Common myeloid progenitor, CD34-positive (primary cell): ENCODE measurements around the gene SLC19A2.
A peak's percentile ranks its signal among the peaks of the same experiment; 100 is the strongest.

Source experiments
- CTCF ChIA-PET: fragments of 350-600 bp; sonication (Branson Sonifier 250); formaldehyde crosslinking; loops from one replicate; lab custom pipeline; 2021; ENCODE audit warnings: antibody characterized with exemption; lab: Charles Lee
- POLR2A ChIA-PET: fragments of 350-600 bp; sonication (Branson Sonifier 250); formaldehyde crosslinking; loops from one replicate; lab custom pipeline; 2021; ENCODE audit warnings: antibody characterized with exemption; lab: Charles Lee
- DNase-seq, 3 donors: peaks; one replicate each; pipeline versions ENCODE4 v3.0.0 to v3.0.0-alpha.2; 2013
- H3K27ac ChIP-seq, 2 experiments: 1 replicate in 1 of 2; 2 replicates in 1 of 2; pipeline ENCODE4 v1.7.0; 2013; ENCODE audit warnings: inconsistent platforms in 2 of 2, low read length in 2 of 2, mild to moderate bottlenecking in 2 of 2, low read depth in 1 of 2, moderate library complexity in 1 of 2; ENCODE audit not compliant: severe bottlenecking in 2 of 2, insufficient read depth in 1 of 2, poor library complexity in 1 of 2
- H3K27me3 ChIP-seq, 5 experiments: replicated peaks in 2 of 5; 1 replicate in 3 of 5; 2 replicates in 2 of 5; pipeline versions ENCODE4 v1.6.1 to v1.7.0; 2013; ENCODE audit warnings: low read length in 4 of 5, mild to moderate bottlenecking in 2 of 5, moderate library complexity in 2 of 5, inconsistent platforms in 1 of 5; ENCODE audit not compliant: insufficient read depth in 5 of 5, control insufficient read depth in 4 of 5
- H3K36me3 ChIP-seq, 4 experiments: 1 replicate in 2 of 4; 2 replicates in 2 of 4; pipeline versions ENCODE4 v1.6.1 to v1.7.0; 2013; ENCODE audit warnings: low read length in 3 of 4, control low read depth in 1 of 4, mild to moderate bottlenecking in 1 of 4; ENCODE audit not compliant: control insufficient read depth in 4 of 4, insufficient read depth in 4 of 4
- H3K4me1 ChIP-seq, 4 experiments: 1 replicate in 3 of 4; 2 replicates in 1 of 4; pipeline versions ENCODE4 v1.6.1 to v1.7.1; 2013; ENCODE audit warnings: low read length in 3 of 4, mild to moderate bottlenecking in 3 of 4, control low read depth in 1 of 4, inconsistent platforms in 1 of 4, moderate library complexity in 1 of 4; ENCODE audit not compliant: control insufficient read depth in 4 of 4, insufficient read depth in 4 of 4; ENCODE audit errors: control extremely low read depth in 1 of 4
- H3K4me3 ChIP-seq, 7 experiments: 1 replicate in 4 of 7; 2 replicates in 3 of 7; pipeline versions ENCODE4 v1.5.1 to v1.7.0; 2013; ENCODE audit warnings: mild to moderate bottlenecking in 7 of 7, low read length in 6 of 7, moderate library complexity in 6 of 7, inconsistent platforms in 2 of 7, low read depth in 2 of 7, control low read depth in 1 of 7; ENCODE audit not compliant: insufficient read depth in 4 of 7, control insufficient read depth in 1 of 7; ENCODE audit errors: extremely low read depth in 1 of 7
- H3K9me3 ChIP-seq, 5 experiments: 1 replicate in 4 of 5; 2 replicates in 1 of 5; pipeline versions ENCODE4 v1.6.1 to v1.7.1; 2013; ENCODE audit warnings: low read length in 4 of 5, mild to moderate bottlenecking in 2 of 5, inconsistent platforms in 1 of 5, low read depth in 1 of 5, moderate library complexity in 1 of 5; ENCODE audit not compliant: control insufficient read depth in 4 of 5, insufficient read depth in 2 of 5; ENCODE audit errors: control extremely low read depth in 1 of 5
- WGBS: methylation state at CpG from one replicate; pipeline ENCODE4 v1.1.5; 2013; ENCODE audit not compliant: insufficient coverage; 5-methylcytosine and 5-hydroxymethylcytosine counted together

Gene SLC19A2

DNA sequence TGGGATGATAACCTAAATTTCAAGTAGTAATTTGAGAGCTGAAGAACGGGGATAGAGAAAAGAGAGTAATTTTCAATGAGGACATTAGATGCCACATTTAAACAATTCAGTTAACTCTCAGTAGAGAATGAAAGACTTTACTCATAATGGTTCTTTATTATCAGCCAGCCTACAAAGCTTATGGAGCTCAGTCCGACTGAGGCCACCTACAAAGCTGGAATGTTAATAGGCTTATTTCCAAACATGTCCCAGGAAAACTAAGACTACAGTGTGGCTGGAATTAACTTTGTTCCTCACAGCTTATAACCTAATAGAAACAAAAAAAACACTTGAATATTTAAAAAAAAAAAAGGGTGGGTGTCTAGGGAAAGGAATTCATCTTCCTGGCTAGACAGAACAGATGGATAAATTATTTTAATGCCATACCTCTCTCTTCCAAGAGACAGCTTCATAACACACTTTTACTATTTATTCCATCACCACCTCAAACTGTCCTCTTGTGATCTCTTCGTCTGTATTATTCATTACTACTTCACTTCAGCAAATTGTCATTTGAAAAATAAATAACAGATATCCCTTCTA is 9.8 kb downstream of the SLC19A2 start:
- peaks cover 0 to 3% (median 0%) of the 10 kb centered on the region in 4 experiments for H3K4me1 ChIP-seq
- no CpG with 5 or more reads among the region's 3 CpGs for WGBS
- H3K27me3 ChIP-seq: no peaks in the 10 kb centered on the region
- ChIA-PET POLR2A (no interaction called here), CTCF (no interaction called here)
- H3K27ac ChIP-seq: no peak overlapping the region
- no peaks in the 10 kb centered on the region for H3K9me3 ChIP-seq
- no peak overlapping the region for H3K4me3 ChIP-seq
- DNase-seq: no peak
- H3K36me3 ChIP-seq: peaks cover 2 to 13% (median 7%) of the 10 kb centered on the region in 4 experiments

GRCh38 chr1:169474302-169474995 is 11.3 kb downstream of the SLC19A2 start:
- DNase-seq: no peak
- WGBS: no CpG with 5 or more reads among the region's 1 CpG
- Histone ChIP-seq H3K36me3 (peaks cover 2 to 16% (median 7%) of the 10 kb centered on the region in 4 experiments), H3K27ac (no peak overlapping the region), H3K27me3 (no peaks in the 10 kb centered on the region), H3K4me3 (no peak overlapping the region), H3K9me3 (no peaks in the 10 kb centered on the region), H3K4me1 (peaks cover 0 to 2% (median 0%) of the 10 kb centered on the region in 4 experiments)
- ChIA-PET POLR2A (no interaction called here), CTCF (interaction anchor here (0.8 kb wide), 1 partner anchor 72 kb away, joined by 3 read pairs; no protein-coding TSS in a partner anchor)

GRCh38 chr1:169473347-169473746 is 12.4 kb downstream of the SLC19A2 start:
- 98% methylated on average over 4 of the region's 5 CpGs for WGBS
- no peaks in the 10 kb centered on the region for H3K4me1 ChIP-seq
- peaks cover 4 to 26% (median 8%) of the 10 kb centered on the region in 4 experiments for H3K36me3 ChIP-seq
- H3K27me3 ChIP-seq: no peaks in the 10 kb centered on the region
- CTCF ChIA-PET: interaction anchor here (0.8 to 1.0 kb wide), 2 partner anchors 10 to 73 kb away, joined by 3 read pairs; no protein-coding TSS in a partner anchor
- no peaks in the 10 kb centered on the region for H3K9me3 ChIP-seq
- no peak overlapping the region for H3K4me3 ChIP-seq
- no peak overlapping the region for H3K27ac ChIP-seq
- DNase-seq: peak in 1 of 3 donors; percentile 34
- POLR2A ChIA-PET: no interaction called here

- ChIA-PET CTCF (interaction anchor here (1.0 kb wide), 1 partner anchor 11 kb away, joined by 3 read pairs; no protein-coding TSS in a partner anchor), POLR2A (no interaction called here)
- Histone ChIP-seq H3K27me3 (no peaks in the 10 kb centered on the region), H3K4me1 (no peaks in the 10 kb centered on the region), H3K9me3 (no peaks in the 10 kb centered on the region), H3K27ac (no peak overlapping the region), H3K36me3 (peaks cover 7 to 31% (median 11%) of the 10 kb centered on the region in 4 experiments), H3K4me3 (no peak overlapping the region)
- no CpG with 5 or more reads among the region's 3 CpGs for WGBS
- no peak for DNase-seq
Observed at GRCh38 chr1:169472738-169473137, 13.0 kb downstream of the SLC19A2 start.

DNA sequence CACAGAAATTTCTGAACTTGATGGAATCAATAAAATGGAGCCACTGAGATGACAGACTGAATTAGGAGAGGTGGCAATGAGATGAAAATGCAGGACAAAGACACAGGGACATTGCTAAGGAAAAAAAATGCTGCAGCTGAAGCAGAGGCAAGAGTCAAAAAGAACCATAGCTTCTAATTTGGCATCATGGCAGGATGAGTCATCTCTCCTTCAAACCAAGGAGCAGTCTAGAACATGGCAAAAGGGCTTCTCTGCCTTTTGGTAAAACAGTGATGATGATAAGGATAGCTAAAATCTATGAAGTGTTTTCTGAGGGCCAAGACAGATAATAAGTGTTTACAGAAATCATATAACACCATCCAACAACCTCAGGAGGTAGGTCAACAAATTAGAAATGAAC is 16.8 kb downstream of the SLC19A2 start:
- Histone ChIP-seq H3K4me1 (peaks cover 0 to 18% (median 2%) of the 10 kb centered on the region in 4 experiments), H3K27me3 (no peaks in the 10 kb centered on the region), H3K4me3 (no peak overlapping the region), H3K27ac (no peak overlapping the region), H3K36me3 (peaks cover 4 to 30% (median 12%) of the 10 kb centered on the region in 4 experiments), H3K9me3 (no peaks in the 10 kb centered on the region)
- DNase-seq: no peak
- ChIA-PET POLR2A (no interaction called here), CTCF (interaction anchor here (0.8 kb wide), 1 partner anchor 77 kb away, joined by 5 read pairs; no protein-coding TSS in a partner anchor)

- ChIA-PET CTCF (interaction anchor here (0.7 to 4.3 kb wide), 12 partner anchors 16 to 1281 kb away, joined by 3 to 42 read pairs (median 4); no protein-coding TSS in a partner anchor), POLR2A (interaction anchor here (0.6 kb wide), 1 partner anchor 1741 kb away, joined by 4 read pairs; no protein-coding TSS in a partner anchor)
- H3K4me1 ChIP-seq: peaks cover 0 to 20% (median 2%) of the 10 kb centered on the region in 4 experiments
- no peaks in the 10 kb centered on the region for H3K9me3 ChIP-seq
- H3K27me3 ChIP-seq: no peaks in the 10 kb centered on the region
- no peak overlapping the region for H3K27ac ChIP-seq
- peak; percentile 56 to 68 (median 64) for DNase-seq
- H3K36me3 ChIP-seq: peaks cover 4 to 30% (median 11%) of the 10 kb centered on the region in 4 experiments
- WGBS: 11% methylated on average over 1 of the region's 8 CpGs
- H3K4me3 ChIP-seq: no peak overlapping the region
Observed at GRCh38 chr1:169466259-169467230, 19.2 kb downstream of the SLC19A2 start.
